HPDE6-E6E7 (cell line): ENCODE measurements around the gene TREX2.
A peak's percentile ranks its signal among the peaks of the same experiment; 100 is the strongest.
"Not testable (repeated sequence)": the region's sequence is repeated elsewhere in the genome, so short reads cannot be mapped to it uniquely, and the experiment has no call there.

ENCODE experiments used
- DNase-seq: peaks from one replicate; pipeline ENCODE4 v3.0.0; 2011; ENCODE audit warnings: missing footprints; ENCODE audit errors: extremely low spot score

The TREX2 gene

DNA sequence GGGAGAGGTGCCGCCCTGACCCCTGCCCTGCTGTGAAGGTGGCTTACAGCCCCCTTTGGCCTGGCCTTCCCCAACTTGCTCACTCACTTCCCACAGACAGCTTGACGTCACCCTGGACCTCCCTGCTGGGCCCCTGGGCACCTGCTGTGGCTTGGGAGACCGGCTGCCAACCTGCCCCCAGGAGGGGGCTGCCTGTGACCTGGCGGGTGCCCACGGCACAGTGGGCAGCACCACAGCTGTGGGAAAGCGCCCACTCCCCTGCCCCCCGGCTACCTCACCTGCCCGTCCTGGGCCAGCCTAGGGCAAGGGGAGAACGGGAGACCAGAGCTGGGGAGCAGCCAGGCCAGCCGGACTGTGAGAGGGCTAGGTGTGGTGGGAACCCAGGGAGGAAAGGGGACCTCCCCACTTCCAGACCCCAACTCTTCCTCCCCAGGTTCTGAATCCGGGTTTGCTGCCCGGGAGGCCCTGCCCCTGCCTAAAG lies 36.9 kb downstream of the TREX2 start:
- no peak for DNase-seq

DNA sequence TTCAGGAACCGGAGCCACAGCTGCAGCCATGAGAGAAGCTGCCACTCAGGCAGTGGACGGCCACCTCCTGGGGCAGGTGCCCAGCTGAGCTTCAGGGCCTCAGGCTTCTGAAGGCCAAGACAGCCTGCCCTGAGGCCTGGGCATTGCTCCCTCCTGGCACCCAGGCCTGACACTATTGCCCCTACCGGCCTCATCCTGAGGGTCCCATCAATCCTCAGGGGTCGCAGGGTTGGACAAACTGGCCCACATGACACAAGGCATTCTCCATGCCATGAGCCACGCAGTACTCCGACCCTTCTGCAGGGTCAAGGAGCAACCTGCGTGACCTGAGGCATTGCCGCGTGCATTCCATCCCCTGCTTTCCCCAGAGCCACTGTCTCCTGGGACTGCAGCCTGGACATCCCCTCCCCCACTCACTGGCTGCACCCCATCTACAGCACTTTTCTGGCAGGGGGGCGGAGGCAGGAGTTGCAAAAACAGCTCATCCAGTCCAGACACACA lies 37.6 kb downstream of the TREX2 start:
- no peak for DNase-seq

DNA sequence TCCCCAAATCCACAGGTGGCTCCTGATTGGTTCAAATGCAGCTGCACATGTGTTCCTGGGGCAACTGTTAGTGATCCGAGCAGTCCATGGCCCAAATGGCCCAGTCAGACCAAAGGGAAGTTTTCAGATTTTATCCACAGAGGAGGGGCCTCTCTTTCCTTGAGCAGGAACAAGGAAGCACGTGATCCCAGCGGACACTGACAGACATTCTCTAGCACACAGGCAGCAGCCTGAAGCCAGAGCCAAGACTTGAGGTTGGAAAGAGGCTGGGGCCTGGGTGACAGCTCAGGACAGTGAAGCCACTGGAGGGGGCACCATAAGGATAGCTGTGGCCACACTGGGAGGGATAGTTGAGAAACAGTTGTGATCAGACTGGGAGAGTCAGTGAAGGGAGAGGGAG lies 38.1 kb downstream of the TREX2 start:
- DNase-seq = no peak

DNA sequence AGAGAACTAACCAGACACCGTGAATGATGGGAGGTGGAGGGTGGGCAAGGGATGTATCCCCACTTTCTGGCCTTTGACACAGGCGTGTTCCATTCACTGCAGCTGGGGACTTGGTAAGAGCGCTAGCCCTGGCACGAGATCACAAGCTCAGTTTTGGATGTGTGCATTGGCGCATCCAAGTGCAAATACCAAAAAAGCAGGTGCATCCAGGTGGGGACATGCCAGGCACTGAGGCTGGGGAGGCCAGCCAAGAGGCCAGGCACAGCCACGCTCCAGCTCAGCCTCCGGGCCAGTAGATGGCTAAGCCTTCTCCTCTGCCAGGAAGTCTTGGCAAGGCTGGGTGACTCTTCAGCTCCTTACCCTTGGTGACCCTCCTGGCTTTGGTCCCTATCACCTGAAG lies 39.0 kb downstream of the TREX2 start:
- DNase-seq = no peak

DNA sequence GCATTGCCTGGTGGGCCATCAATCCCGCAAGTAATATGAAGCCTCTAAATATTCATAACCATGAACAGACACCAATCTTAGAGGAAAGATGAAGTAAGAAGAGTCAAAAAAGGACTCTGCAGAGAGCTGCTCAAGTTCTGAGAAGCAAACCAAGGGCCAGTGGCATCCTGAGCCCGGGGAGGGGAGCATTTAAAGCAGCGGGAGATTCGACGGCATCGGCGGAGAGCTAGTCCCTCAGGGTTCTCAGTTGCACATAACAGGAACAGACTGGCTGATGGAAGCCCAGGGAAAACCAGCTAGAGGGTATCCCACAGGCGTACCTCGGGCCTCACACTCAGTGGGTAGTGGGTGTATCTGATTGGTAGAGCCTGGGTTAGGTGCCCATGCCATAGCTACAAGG lies 39.8 kb downstream of the TREX2 start:
- no peak for DNase-seq

DNA sequence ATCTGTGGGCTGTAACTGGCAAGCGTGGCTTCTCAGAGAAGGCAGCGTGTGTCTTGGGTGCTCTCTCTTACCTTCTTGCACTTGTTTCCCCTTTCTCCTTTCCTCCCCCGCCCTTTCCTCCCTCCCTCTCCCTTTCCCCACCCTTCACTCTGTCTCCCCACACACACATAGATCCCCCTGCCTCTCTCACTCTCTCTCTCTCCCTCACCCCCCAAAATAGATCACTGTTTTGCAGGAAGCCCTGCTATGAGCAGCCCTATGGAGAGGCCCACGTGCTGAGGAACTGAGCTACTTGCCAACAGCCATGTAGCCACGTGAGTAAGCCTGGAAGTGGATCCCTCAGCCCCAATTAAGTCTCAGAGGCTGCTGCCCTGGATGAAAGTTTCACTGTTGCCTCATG lies 40.4 kb downstream of the TREX2 start:
- DNase-seq = no peak

DNA sequence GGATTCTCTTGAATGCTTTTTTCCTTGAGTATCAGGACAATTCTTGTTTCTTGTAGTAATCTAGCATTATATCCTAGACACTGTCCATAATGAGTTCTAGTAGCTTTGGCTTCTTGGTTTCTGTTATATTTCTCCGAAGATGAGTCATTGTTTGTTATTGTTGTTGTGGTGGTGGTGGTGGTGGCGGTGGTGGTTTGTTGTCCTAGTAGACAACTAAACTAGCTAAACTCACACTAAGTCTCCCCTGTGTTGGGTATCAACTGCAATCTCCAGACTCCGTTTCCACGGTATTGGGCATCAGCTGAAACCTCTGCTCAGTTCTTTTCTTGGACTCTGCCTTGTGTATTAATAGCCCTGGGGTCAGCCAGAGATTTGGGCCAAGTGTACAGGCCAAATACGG lies 41.5 kb downstream of the TREX2 start:
- not testable (repeated sequence) for DNase-seq

DNA sequence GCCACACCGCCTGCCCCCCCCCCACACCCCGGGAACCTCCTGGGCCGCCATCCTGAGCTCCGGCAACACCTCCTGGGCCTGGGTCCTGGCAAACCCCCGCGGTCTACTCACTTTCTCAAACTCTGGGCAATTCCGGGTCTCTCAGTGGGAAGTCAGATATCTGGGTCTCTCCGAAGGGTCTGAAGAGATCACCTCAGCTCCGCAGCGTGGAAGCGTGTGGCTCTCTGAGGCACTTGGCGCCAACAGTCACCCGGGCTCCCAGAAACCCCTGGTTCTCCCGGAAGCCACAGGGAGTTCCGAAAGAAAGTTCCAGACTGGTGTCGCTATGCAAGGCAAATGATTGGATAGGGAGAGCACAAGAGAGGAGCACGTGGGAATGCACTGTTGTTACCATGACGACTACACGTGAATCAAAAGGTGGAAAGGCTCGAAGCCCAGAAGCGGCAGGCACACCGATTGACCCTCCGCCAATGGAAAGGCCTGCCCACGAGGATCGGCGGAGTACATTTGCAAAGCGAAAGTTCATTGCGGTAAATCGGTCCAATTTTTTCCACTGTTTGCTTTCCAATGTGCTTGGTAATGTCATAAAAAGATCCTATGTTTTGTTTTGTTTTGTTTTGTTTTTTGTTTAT lies 44.6 kb downstream of the TREX2 start, which contains the start of gene PNMA6E:
TSS of gene PNMA6E (minus strand) at position 218 of the 632 bp plus-strand sequence. CDS start 2,501 bp downstream, outside the sequence.
- DNase-seq = no peak

DNA sequence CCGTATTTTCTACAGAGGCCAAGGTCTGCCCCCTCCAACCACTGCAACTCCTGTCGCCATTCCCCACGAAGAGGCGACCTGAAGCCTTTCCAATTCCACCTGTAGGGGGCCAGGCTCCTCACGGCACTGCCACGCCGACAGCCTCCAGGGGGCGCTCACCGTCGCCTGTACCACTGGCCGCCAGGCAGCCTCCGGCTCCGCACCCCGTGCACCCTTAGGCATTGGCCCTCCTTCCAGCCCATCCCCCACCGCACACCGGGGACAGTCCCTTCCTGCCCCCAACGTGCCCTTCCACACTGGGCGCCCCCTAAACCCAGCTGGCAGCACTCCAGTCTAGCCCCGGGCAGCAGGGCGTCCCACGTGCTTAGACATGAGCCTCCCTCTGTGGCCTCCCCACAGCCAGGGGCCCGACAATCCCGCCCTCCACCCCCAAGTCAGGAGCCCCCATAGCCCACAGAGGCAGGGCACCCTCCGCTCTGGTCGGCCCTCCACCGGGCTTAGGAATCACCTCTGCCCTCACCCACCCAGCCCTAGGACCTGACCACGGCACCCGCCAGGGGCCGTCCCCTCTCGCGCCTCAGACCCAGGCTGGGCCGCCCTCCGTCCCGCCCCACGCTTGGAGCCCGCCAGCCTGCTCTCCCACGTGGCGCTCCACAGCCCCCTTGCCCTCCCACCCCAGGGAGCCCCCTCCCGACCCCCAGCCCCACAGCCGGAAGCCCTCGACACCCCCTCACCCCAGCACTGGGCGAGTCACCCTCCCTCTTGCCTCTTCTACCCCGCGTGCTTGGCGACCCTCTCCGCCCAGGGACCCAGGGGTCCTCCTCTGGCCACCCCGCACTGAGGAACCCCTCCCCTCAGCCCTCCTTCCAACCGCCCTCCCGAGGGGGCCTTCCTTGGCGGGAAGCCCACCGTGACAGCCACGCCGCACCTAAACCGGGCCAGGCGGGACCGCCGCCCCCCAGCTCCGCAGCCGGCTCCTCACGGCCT lies 45.4 kb downstream of the TREX2 start:
- DNase-seq = peak; percentile 61

DNA sequence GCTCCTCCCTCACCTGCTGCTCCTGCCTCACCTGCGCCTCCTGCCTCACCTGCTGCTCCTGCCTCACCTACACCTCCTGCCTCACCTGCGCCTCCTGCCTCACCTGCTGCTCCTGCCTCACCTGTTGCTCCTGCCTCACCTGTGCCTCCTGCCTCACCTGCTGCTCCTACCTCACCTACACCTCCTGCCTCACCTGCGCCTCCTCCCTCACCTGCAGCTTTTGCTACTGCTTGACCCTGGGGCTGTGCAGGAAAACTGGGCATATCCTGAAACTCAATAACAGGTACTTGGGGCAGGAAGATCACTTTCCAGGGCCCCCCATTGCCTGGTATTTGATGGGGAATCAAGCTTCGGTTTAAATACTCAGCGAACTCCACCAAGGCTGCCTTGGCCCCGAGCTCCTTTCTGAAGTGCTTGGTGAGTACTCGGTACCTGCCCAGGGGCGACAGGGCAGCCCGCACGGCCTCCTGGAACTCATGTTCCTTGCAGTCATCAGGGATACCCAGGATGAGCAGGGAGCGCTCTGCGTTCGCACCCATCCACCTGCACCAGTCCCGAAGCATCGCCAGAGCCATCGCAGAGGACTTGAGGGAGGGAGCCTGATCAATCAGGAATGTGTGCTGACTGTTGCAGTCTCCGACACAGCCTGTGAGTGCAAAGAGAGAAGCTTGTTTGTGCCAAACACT lies 47.4 kb downstream of the TREX2 start:
- no peak for DNase-seq

DNA sequence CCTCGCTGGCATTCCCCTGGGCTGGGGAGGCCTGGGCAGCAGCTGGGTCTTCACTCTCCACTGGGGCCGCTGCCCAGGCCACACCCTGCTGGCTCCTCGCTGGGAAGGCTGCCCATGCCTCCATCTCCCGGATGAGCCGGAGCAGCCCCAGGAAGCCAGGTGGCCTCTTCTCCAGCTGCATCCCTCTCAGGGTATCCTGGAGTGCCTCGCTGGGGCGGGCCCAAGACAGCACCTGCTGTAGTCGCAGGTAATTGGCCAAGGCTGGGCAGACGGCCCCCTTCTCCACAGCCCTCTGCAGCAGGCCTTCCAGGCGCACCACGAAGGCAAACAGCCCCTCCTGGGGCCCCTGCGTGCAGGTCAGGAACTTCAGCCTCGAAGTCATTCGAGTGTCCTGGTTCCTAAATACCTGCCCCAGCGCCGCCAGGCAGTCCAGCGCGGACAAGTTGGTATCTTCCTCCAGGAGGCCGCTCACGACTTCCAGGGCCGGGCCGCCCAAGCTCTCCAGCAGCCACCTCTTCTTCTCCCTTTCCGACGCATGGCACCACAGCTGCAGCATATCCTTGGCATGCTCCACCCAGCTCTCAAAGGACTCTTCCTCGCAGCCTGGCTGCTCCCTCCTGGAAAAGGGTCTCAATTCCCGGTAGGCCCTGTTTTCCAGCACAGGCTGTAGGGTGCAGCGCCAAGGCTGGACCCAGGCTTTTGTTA lies 48.4 kb downstream of the TREX2 start:
- DNase-seq = no peak

DNA sequence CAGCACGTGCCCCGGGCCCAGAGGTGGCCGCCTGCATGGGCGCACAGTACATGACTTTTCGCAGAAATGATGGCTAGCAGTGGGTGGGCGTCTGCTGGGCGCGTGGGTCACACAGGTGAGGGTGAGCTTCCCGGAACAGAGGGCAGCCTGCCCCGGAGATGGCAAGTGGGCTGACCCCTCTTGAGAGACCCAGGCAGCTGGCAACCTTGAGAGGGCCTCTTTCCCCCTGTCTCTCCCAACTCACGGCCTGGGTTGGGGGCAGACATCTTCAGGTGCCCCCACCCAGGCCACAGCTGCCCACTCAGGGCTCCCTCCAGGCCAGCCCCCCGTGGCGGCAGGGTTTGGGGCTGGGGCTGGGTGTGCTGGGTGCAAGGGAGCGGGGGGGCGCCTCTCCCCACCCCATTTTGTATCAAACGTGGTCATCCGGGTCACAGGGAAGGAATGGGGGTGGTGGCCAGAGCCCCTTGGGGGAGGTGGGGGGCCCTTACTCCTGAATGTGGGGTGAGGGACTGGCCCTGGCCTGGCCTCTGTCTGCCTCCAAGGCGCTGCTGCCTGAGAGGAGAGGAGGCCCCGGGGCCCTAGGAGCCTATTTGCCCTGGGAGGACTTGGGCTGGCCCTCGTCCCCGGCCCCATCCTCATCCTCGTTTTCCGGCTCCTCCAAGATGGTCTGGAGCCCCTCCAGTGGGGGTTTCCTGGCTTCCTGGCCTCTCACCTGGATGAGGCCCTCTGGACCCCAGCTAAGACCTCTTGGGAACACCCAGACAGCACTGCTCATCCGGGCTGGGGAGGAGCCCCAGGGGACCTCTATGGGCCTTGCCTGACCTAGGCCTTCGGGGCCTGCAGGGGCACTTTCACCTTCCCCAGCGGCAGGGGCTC lies 49.3 kb downstream of the TREX2 start:
- no peak for DNase-seq

DNA sequence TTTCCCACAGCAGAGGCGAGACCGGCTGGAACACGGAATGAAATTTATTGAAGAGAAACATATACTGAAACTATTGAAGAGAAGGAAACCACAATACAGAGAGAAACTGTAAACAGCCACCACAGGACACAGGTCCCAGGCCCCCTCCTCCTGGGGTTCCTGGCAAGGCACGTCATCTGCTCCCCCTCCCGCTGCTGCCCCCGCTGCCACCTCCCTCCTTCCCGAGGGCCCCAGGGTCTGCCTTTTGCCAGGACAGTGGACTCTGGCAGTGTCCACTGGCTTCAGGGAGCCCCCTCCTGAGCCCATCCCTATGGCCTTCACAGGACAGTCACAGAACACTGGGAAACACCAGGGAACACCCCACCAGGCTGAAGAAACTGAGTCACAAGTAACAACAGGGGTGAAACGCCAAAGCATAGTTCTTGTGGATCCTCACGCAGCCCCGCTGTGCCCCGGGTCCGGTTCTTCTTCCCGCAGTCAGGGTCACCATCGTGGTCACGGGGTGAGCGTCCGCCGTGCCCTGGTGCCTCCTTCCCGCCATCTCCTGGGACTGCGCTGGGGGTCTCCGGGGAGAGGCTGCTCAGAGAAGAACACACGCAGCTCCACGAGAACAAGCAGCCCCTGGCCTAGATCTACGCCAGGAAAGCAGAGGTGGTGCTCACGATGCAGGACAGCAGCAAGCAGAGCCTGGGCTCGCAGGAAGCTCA lies 50.1 kb downstream of the TREX2 start:
- DNase-seq = no peak

DNA sequence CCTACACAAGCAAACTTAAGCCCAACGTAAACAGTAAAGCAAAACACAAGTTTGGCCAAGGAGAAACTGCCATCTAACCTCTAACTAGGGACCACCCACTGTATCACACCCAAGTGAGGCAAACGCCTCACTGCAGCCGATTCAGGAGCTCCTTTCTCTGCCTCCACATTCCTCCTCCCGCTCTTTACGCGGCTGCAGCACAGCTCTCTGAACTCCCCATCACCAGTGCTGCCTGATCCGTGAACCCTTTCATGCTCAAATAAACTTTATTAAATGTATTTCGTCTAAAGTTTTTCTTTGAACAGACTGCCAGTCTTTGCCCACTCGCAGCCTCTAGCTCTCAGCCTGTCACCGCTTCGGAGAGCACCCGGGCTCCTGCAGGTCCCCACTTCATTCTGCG lies 51.2 kb downstream of the TREX2 start:
- no peak for DNase-seq
